ENCODE measurements around the gene RFC2.

Gene RFC2

DNA sequence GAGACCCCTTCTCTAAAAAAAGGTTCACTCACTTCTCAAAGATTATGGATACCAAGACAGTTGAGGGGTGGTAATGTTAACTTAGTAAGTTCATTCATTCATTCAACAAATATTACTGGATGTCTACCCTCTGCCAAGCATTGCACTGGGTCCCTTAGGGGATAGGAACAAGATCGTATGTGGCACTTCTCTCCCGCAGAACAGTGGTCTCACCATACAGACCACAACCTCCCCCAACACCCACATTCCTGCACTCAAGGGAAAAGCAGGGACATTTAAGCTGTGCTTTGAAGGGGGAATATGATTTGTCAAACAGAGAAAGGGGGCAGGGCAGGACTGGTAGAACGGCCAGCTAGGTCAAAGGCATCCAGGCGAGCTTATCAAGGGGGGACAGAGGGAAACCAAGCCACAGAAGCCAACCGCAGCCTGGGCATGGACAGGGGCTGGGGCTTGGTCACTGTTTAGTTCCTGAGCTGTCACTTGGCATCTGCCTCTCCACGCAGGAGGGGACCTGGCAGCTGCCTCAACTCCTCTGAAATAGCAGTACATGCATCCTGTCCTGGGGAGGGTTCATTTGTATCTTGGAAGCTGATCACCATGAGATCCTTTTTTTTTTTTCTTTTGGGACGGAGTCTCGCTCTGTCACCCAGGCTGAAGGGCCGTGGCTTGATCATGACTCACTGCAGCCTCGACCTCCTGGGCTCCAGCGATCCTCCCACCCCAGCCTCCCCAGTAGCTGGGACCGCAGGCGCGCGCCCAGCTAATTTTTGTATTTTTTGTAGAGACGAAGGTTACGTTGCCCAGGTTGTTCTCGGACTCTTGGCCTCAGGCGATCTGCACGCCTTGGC, 34.1 kb upstream of the RFC2 start:
- peaks cover 38% of the 10 kb centered on the region for H3K4me1 Mint-ChIP-seq
- no peak overlapping the region for H3K27ac Mint-ChIP-seq
- no peaks in the 10 kb centered on the region for H3K9me3 Mint-ChIP-seq
- no peak for DNase-seq
- peak overlapping the region; percentile 87 to 89 for H3K4me3 Mint-ChIP-seq
- H3K27me3 Mint-ChIP-seq, result peaks cover 68% of the 10 kb centered on the region
- no peak for ATAC-seq

- H3K27ac Mint-ChIP-seq, result no peak overlapping the region
- DNase-seq, result no peak
- peaks cover 38% of the 10 kb centered on the region for H3K4me1 Mint-ChIP-seq
- H3K4me3 Mint-ChIP-seq, result no peak overlapping the region
- peaks cover 65% of the 10 kb centered on the region for H3K27me3 Mint-ChIP-seq
- no peaks in the 10 kb centered on the region for H3K9me3 Mint-ChIP-seq
- no peak for ATAC-seq
Observed at GRCh38 chr7:74287303-74288033, 33.3 kb upstream of the RFC2 start.

GRCh38 chr7:74286131-74286530, 31.9 kb upstream of the RFC2 start:
- Mint-ChIP-seq H3K9me3 (no peaks in the 10 kb centered on the region), H3K27ac (no peak overlapping the region), H3K4me3 (no peak overlapping the region), H3K4me1 (peaks cover 38% of the 10 kb centered on the region), H3K27me3 (peaks cover 52% of the 10 kb centered on the region)
- DNase-seq, result no peak
- ATAC-seq, result no peak

- Mint-ChIP-seq H3K27ac (no peak overlapping the region), H3K9me3 (no peaks in the 10 kb centered on the region), H3K4me1 (peaks cover 30% of the 10 kb centered on the region), H3K4me3 (no peak overlapping the region), H3K27me3 (peaks cover 40% of the 10 kb centered on the region)
- no peak for ATAC-seq
- no peak for DNase-seq
Observed at GRCh38 chr7:74284781-74285259, 30.6 kb upstream of the RFC2 start.

GRCh38 chr7:74283858-74284447, 29.8 kb upstream of the RFC2 start:
- DNase-seq (no peak), ATAC-seq (no peak)
- Mint-ChIP-seq H3K27me3 (peaks cover 39% of the 10 kb centered on the region), H3K27ac (no peak overlapping the region), H3K9me3 (no peaks in the 10 kb centered on the region), H3K4me3 (no peak overlapping the region), H3K4me1 (peaks cover 32% of the 10 kb centered on the region)

DNA sequence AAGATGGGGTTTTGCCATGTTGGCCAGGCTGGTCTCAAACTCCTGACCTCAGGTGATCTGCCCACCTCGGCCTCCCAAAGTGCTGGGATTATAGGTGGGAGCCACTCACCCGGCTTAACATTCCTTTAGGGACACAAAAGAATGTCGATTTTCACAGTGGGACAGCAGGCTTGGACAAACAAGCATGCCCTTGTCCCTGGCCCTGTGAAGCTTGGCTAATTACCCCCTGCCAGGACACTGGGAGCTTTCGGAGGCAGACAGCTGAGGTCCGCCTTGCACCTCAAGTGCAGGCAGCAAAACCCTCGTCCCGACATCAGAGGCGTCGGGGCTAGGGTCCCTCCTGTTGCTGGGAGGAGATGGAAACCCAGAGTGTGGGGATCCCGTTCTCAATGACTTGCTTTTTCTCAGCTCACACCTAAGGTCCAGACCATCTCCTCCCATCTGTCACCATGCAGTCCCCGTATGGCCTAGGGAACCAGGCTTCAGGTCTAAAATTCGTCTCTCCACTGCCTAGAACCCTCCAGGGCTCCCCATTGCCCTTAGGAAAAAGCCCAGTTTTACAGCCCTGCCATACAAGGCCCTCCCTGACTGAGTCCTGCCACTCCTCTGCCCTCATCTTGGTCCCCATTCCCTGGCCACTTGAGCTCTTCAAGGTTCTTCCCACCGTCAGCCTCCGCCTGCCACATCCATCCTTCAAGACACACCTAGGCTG, 28.7 kb upstream of the RFC2 start:
- H3K27ac Mint-ChIP-seq, result peak overlapping the region in 1 of 2 donors; percentile 42
- peaks cover 29% of the 10 kb centered on the region for H3K27me3 Mint-ChIP-seq
- no peaks in the 10 kb centered on the region for H3K9me3 Mint-ChIP-seq
- no peak overlapping the region for H3K4me3 Mint-ChIP-seq
- ATAC-seq (no peak), DNase-seq (no peak)
- peaks cover 22% of the 10 kb centered on the region for H3K4me1 Mint-ChIP-seq

GRCh38 chr7:74280985-74281384, 26.8 kb upstream of the RFC2 start:
- DNase-seq (no peak), ATAC-seq (no peak)
- Mint-ChIP-seq H3K27me3 (peaks cover 13% of the 10 kb centered on the region), H3K4me3 (no peak overlapping the region), H3K4me1 (peaks cover 16% of the 10 kb centered on the region), H3K27ac (no peak overlapping the region), H3K9me3 (no peaks in the 10 kb centered on the region)

DNA sequence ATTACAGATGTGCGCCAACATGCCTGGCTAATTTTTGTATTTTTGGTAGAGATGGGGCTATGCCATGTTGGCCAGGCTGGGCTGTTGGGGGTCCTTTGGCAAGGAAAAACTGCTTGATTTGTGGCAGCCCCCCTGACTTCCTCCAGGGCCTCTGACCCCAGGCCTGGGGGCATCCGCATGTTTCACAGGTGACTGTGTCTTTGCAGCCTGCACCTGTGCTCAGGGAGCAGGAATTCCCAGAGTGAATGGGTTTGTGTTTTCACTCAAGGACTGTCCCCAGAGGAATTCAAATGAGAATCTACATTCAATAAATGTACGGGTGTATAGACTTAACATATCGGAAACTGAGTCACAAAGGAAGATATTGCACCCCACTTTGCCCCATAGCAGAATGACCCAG, 23.4 kb upstream of the RFC2 start:
- Mint-ChIP-seq H3K4me3 (no peak overlapping the region), H3K27me3 (no peaks in the 10 kb centered on the region), H3K9me3 (no peaks in the 10 kb centered on the region), H3K4me1 (peaks cover 12% of the 10 kb centered on the region), H3K27ac (no peak overlapping the region)
- no peak for DNase-seq
- ATAC-seq, result no peak

- DNase-seq, result no peak
- no peak overlapping the region for H3K27ac Mint-ChIP-seq
- H3K27me3 Mint-ChIP-seq, result peaks cover 10% of the 10 kb centered on the region
- no peaks in the 10 kb centered on the region for H3K9me3 Mint-ChIP-seq
- H3K4me1 Mint-ChIP-seq, result peaks cover 25% of the 10 kb centered on the region
- ATAC-seq, result no peak
- H3K4me3 Mint-ChIP-seq, result no peak overlapping the region
Observed at GRCh38 chr7:74275401-74275881, 21.2 kb upstream of the RFC2 start.

DNA sequence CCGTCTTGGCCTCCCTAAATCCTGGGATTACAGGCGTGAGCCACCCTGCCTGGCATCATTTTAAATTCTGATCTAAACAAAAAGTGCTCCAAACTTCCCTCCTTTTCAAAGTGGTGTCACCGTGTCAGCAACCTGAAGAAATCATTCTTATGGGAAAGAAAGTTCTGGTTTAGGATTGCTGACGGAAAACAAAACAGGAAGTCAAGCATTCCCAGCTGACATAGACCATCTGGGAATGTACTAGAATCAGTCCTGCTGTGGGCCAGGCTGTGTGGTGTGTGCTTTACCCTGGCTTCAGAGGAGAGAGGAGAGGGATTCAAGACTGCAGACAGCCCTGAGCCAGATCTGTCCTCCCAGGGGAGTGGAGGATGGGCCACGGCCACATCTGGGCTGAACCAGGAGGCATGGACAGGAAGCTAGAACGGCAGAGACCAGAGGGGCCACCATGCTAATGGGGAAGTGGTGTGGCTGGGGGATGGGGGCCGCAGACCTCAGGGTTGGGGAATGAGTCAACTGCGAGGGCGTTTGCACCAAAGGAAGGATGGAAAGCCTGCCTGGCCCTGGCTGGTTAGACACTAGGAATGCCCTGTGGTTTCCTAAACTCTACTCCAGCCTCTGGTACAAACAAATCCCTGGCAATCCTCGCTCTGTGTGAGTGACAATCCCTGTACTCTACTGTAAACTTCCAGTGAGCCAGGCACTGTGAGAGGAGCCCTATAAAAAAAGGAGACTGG, 18.3 kb upstream of the RFC2 start:
- Mint-ChIP-seq H3K4me3 (peak overlapping the region; percentile 2 to 38), H3K27ac (peak overlapping the region; percentile 74 to 80)

GRCh38 chr7:74271742-74272141, 17.5 kb upstream of the RFC2 start:
- Mint-ChIP-seq H3K27me3 (peaks cover 21% of the 10 kb centered on the region), H3K27ac (peak overlapping the region in 1 of 2 donors; percentile 82), H3K4me3 (peak overlapping the region; percentile 42 to 63), H3K9me3 (no peaks in the 10 kb centered on the region), H3K4me1 (peaks cover 15% of the 10 kb centered on the region)
- DNase-seq (no peak), ATAC-seq (no peak)

More for the DNA sequence above, 18.3 kb upstream of the RFC2 start:
- DNase-seq, result peak; percentile 25 to 56
- peak; percentile 69 for ATAC-seq
- Mint-ChIP-seq H3K27me3 (peaks cover 20% of the 10 kb centered on the region), H3K9me3 (no peaks in the 10 kb centered on the region), H3K4me1 (peaks cover 15% of the 10 kb centered on the region)

- peak; percentile 90 for ATAC-seq
- peaks cover 15% of the 10 kb centered on the region for H3K4me1 Mint-ChIP-seq
- peak overlapping the region; percentile 73 to 78 for H3K4me3 Mint-ChIP-seq
- H3K27me3 Mint-ChIP-seq, result peaks cover 27% of the 10 kb centered on the region
- H3K27ac Mint-ChIP-seq, result no peak overlapping the region
- H3K9me3 Mint-ChIP-seq, result no peaks in the 10 kb centered on the region
- peak; percentile 54 to 70 for DNase-seq
Observed at GRCh38 chr7:74269757-74270277, 15.6 kb upstream of the RFC2 start.

DNA sequence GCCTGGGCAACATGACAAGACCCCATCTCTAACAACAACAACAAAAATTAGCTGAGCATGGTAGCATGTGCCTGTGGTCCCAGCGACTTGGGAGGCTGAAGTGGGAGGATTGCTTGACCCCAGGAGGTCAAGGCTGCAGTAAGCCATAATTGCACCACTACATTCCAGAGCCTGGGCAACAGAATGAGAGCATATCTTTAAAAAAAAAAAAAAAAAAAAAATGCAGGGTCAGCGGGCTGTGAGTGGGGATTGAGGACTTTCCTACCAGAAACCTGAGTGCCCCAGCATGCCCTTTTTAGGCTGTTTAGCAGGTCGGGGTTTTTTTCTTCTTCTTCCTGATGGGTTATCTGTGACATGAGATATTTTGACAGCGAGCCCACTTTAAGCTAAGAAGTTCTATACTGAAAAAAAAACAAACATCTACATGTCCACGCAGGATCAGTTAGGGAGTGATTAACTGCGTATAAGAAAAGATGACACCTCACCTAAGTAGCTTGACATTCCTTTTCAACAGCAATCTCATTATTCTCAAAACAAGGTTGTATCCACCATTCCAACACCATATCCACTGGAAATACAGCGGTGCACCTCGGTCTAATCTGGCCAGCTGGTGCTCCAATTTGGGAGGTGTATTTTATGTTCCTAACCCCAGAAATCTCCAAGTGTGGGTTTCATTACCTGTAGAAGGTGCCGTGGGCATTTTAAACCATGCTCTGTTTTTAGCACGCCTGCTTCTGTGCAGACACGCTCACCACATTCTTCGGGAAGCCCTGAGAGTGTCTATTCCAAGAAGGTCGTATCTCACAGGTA, 13.8 kb upstream of the RFC2 start:
- DNase-seq (no peak), ATAC-seq (no peak)
- Mint-ChIP-seq H3K27me3 (peaks cover 27% of the 10 kb centered on the region), H3K4me3 (no peak overlapping the region), H3K9me3 (no peaks in the 10 kb centered on the region), H3K4me1 (peaks cover 15% of the 10 kb centered on the region), H3K27ac (no peak overlapping the region)

Measured in stimulated activated naive CD8-positive, alpha-beta T cell treated with anti-CD3 and anti-CD28 coated beads, Interleukin-15, amount 100 ng/mL, for 72 hours (primary cell).